OCI-LY7 (cell line): ENCODE results near the gene TMEM208.

Source experiments
- EZH2phosphoT487 ChIP-seq: fragments of 200-600 bp; sonication (generic); IDR thresholded peaks from 2 replicates; pipeline ENCODE4 v1.6.1; 2018; ENCODE audit warnings: low read depth, borderline replicate concordance, mild to moderate bottlenecking, mixed run types, antibody characterized with exemption, low read length, moderate library complexity, mixed read lengths
- TF ChIP-seq, protein P1 (sequence below): fragments of 200-600 bp; sonication (generic); conservative IDR thresholded peaks from 2 replicates; pipeline ENCODE4 v1.5.1; 2014; ENCODE audit warnings: mild to moderate bottlenecking, antibody characterized with exemption, low read length, moderate library complexity, mixed read lengths

GRCh38 chr16:67258161-67258835, 31.4 kb downstream of the TMEM208 start:
- TF ChIP-seq, protein P1, sequence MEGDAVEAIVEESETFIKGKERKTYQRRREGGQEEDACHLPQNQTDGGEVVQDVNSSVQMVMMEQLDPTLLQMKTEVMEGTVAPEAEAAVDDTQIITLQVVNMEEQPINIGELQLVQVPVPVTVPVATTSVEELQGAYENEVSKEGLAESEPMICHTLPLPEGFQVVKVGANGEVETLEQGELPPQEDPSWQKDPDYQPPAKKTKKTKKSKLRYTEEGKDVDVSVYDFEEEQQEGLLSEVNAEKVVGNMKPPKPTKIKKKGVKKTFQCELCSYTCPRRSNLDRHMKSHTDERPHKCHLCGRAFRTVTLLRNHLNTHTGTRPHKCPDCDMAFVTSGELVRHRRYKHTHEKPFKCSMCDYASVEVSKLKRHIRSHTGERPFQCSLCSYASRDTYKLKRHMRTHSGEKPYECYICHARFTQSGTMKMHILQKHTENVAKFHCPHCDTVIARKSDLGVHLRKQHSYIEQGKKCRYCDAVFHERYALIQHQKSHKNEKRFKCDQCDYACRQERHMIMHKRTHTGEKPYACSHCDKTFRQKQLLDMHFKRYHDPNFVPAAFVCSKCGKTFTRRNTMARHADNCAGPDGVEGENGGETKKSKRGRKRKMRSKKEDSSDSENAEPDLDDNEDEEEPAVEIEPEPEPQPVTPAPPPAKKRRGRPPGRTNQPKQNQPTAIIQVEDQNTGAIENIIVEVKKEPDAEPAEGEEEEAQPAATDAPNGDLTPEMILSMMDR: no peak
- no peak for TF ChIP-seq EZH2phosphoT487
